ENCODE measurements around the gene CCNL1. TPM values are rescaled to one million over a fixed set of nuclear protein-coding genes. Genes with fewer than 3 reads are reported as not detected.
A peak's percentile ranks its signal among the peaks of the same experiment; 100 is the strongest.

CCNL1 gene
- total RNA-seq, 4 donors from 2014 or later: 309 to 477 (median 414) TPM

DNA sequence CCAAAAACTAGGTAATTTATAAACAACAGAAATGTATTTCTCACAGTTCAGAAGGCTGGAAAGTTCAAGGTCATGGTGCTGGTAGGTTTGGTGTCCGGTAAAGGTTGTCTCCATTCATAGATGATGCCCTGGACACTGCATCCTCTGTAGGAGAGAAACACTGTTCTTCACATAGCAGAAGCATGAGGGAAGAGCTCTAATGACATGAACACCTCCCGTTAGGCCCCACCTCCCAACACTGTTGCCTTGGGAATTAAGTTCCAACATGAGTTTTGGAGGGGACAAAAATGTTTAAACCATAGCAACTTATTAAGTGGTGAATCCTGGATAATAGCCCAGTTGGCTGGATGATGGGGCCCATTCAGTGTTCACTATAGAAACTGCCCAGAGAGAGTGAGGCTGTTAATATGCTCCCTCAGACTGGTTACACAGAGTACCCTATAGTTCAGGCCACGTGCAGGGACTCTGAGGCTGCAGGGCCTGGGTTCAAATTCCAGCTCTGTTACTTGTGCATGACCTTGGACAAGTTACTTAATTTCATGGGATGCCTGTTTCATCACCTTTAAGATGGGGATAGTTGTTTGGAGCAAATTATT is 37.0 kb downstream of the CCNL1 start:
- no peak for TF ChIP-seq POLR2A (IDR thresholded peaks at IDR 0.05)
- TF ChIP-seq, protein P1, sequence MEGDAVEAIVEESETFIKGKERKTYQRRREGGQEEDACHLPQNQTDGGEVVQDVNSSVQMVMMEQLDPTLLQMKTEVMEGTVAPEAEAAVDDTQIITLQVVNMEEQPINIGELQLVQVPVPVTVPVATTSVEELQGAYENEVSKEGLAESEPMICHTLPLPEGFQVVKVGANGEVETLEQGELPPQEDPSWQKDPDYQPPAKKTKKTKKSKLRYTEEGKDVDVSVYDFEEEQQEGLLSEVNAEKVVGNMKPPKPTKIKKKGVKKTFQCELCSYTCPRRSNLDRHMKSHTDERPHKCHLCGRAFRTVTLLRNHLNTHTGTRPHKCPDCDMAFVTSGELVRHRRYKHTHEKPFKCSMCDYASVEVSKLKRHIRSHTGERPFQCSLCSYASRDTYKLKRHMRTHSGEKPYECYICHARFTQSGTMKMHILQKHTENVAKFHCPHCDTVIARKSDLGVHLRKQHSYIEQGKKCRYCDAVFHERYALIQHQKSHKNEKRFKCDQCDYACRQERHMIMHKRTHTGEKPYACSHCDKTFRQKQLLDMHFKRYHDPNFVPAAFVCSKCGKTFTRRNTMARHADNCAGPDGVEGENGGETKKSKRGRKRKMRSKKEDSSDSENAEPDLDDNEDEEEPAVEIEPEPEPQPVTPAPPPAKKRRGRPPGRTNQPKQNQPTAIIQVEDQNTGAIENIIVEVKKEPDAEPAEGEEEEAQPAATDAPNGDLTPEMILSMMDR (IDR thresholded peaks at IDR 0.05): no peak
- peaks cover 0 to 33% (median under 1%) of the 10 kb centered on the region in 4 donors for H3K4me1 ChIP-seq

DNA sequence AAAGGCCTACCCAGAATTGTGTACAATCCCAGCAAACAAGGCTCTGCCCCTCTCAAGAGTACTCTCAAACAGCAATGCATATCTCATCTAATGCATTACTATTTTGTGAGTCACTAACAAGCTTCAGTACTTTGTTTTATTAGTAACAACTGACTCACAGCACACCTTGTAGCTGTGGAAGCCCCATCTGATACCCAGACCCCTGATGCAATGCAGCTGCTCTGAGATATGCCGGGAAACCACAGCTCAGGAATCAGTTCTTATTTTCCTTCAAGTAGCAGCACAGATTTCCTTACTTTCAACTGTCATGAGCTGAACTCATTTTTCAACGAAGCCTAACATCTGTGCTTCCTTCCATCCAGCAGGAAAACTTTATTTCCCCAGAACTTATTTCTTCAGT is 37.8 kb downstream of the CCNL1 start:
- Histone ChIP-seq H3K36me3 (no peaks in the 10 kb centered on the region), H3K9me3 (no peaks in the 10 kb centered on the region), H3K4me1 (peaks cover 0 to 29% (median 0%) of the 10 kb centered on the region in 4 donors), H3K27me3 (no peaks in the 10 kb centered on the region), H3K27ac (peak overlapping the region in 1 of 4 donors; percentile 7), H3K4me3 (no peak overlapping the region)
- no peak for TF ChIP-seq POLR2A (IDR thresholded peaks at IDR 0.05)
- TF ChIP-seq, protein P1 (IDR thresholded peaks at IDR 0.05): no peak
- no peak for DNase-seq

More for the DNA sequence above, 37.0 kb downstream of the CCNL1 start:
- DNase-seq: no peak
- H3K4me3 ChIP-seq: no peak overlapping the region
- H3K36me3 ChIP-seq: no peaks in the 10 kb centered on the region
- H3K27me3 ChIP-seq: no peaks in the 10 kb centered on the region
- peak overlapping the region in 1 of 4 donors; percentile 7 for H3K27ac ChIP-seq
- no peaks in the 10 kb centered on the region for H3K9me3 ChIP-seq

DNA sequence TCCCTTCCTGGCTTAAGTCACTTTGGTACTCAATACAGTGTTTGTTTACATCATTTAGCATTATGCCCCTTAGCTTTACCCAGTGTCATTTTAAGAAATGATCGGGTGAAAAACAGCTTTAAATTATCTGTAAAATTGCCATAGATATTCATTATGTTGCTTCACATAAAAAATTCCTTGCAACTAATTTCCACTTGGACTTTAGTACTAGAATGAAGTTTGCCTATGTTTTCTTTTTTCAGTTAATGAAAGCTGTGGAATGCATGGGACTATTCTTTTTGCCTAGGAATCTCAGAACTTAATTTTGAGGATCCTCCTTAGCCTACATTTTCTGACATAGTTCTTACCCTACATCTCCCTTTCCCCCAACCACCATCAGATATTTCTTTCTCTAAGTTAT is 38.4 kb downstream of the CCNL1 start:
- no peak for DNase-seq
- Histone ChIP-seq H3K27ac (no peak overlapping the region), H3K4me3 (no peak overlapping the region), H3K36me3 (no peaks in the 10 kb centered on the region), H3K4me1 (peaks cover 0 to 29% (median 0%) of the 10 kb centered on the region in 4 donors), H3K27me3 (no peaks in the 10 kb centered on the region), H3K9me3 (no peaks in the 10 kb centered on the region)
- TF ChIP-seq, protein P1 (IDR thresholded peaks at IDR 0.05): no peak

- peak overlapping the region in 2 of 4 donors; percentile 39 to 43 for H3K4me3 ChIP-seq
Measured at GRCh38 chr3:157120071-157120892, 39.7 kb downstream of the CCNL1 start.

DNA sequence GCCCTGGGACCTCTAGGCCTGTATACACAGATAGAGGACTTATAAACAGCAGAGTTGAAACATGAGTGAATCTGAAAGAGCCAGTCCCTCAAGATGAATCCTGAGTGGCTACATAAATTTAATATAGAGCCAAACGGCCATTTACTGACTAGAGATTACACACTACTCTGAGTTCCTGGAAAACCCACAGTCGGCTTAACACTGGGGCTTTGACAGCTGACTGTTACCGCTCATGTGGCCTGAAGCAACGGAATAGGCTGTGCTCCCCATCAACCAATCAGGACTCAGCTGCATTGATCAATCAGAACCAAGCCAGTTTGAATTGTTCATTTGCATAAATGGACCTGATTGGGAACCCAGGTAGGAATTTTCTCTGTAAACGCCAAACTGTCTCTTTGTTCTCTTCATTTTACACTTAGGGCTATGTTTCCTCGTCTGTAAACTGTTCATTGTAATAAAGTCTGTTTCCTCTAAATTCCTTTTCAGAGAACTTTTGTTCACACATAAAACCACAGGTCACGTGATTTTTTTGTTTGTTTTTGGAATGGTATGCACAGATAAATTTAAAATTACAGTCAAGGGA is 40.5 kb downstream of the CCNL1 start:
- H3K36me3 ChIP-seq: no peaks in the 10 kb centered on the region
- no peak for TF ChIP-seq POLR2A (IDR thresholded peaks at IDR 0.05)
- TF ChIP-seq, protein P1 (IDR thresholded peaks at IDR 0.05): no peak
- DNase-seq: no peak
- H3K27ac ChIP-seq: peak overlapping the region in 3 of 4 donors; percentile 69 to 89 (median 89)
- H3K4me1 ChIP-seq: peaks cover 0 to 29% (median 0%) of the 10 kb centered on the region in 4 donors
- no peak overlapping the region for H3K4me3 ChIP-seq
- no peaks in the 10 kb centered on the region for H3K27me3 ChIP-seq
- no peaks in the 10 kb centered on the region for H3K9me3 ChIP-seq

More at GRCh38 chr3:157120071-157120892, 39.7 kb downstream of the CCNL1 start:
- H3K36me3 ChIP-seq: no peaks in the 10 kb centered on the region
- no peaks in the 10 kb centered on the region for H3K27me3 ChIP-seq
- H3K27ac ChIP-seq: peak overlapping the region in 3 of 4 donors; percentile 69 to 89 (median 89)
- H3K4me1 ChIP-seq: peaks cover 0 to 29% (median 0%) of the 10 kb centered on the region in 4 donors
- H3K9me3 ChIP-seq: no peaks in the 10 kb centered on the region
- peak in 2 of 3 donors; percentile 62 to 77 for DNase-seq
- TF ChIP-seq, protein P1 (IDR thresholded peaks at IDR 0.05): peak in 3 of 6 experiments; percentile 8 to 31 (median 21)
- peak in 1 of 2 donors; percentile 64 for TF ChIP-seq POLR2A (IDR thresholded peaks at IDR 0.05)

Measured in Peyer's patch (tissue), 4 donors.